Subcutaneous abdominal adipose tissue (tissue), 5 donors: ENCODE results near the gene POLR2M.

Source experiments
- H3K27ac ChIP-seq: one replicate; pipeline ENCODE4 v1.7.0; 2013; ENCODE audit warnings: low read depth, mild to moderate bottlenecking, inconsistent platforms, low read length, moderate library complexity
- H3K27me3 ChIP-seq, 5 donors: one replicate each; pipeline ENCODE4 v1.7.0; 2013; ENCODE audit warnings: low read length in 5 of 5, inconsistent platforms in 1 of 5; ENCODE audit not compliant: control insufficient read depth in 5 of 5, insufficient read depth in 4 of 5
- H3K36me3 ChIP-seq, 5 donors: one replicate each; pipeline ENCODE4 v1.7.0; 2013; ENCODE audit warnings: low read length in 5 of 5; ENCODE audit not compliant: control insufficient read depth in 5 of 5, insufficient read depth in 5 of 5
- H3K4me1 ChIP-seq, 5 donors: one replicate each; pipeline ENCODE4 v1.7.0; 2013; ENCODE audit warnings: low read length in 5 of 5, mild to moderate bottlenecking in 3 of 5, moderate library complexity in 1 of 5; ENCODE audit not compliant: control insufficient read depth in 5 of 5, insufficient read depth in 5 of 5
- H3K4me3 ChIP-seq, 5 donors: one replicate each; pipeline ENCODE4 v1.7.0; 2013; ENCODE audit warnings: low read length in 5 of 5, low read depth in 1 of 5
- H3K9ac ChIP-seq, 5 donors: one replicate each; pipeline ENCODE4 v1.7.0; 2013; ENCODE audit warnings: low read length in 5 of 5, mild to moderate bottlenecking in 4 of 5, moderate library complexity in 3 of 5
- H3K9me3 ChIP-seq, 5 donors: one replicate each; pipeline ENCODE4 v1.7.0; 2013; ENCODE audit warnings: low read length in 5 of 5; ENCODE audit not compliant: control insufficient read depth in 5 of 5
- donor health status: healthy.
- donor health status: healthy.
- donor health status: healthy.
- donor health status: healthy.
- donor health status: healthy.

POLR2M gene

DNA sequence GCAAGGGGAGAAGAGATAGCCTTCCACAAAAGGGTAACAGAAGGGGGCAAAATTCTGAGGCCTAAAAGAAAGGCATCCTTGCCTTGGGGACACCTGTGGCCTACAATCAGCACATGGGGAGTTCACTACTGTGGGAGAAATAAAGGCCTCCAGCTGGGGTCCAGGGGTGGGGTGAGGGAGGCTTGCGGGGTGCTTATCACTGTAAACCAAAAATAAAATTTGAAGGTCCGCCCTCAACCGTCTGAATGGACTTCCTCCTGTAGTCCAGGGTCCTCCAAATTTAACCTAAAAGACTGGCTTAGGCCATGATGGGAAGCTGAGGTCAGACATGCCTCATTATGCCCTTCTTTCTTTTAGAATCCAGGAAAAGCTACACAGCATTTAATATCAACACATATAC is 2.1 kb upstream of the POLR2M start:
- H3K27me3 ChIP-seq = no peaks in the 10 kb centered on the region
- no peak overlapping the region for H3K4me3 ChIP-seq
- peaks cover 0 to 7% (median 3%) of the 10 kb centered on the region in 5 donors for H3K36me3 ChIP-seq
- peaks cover 0 to 25% (median 21%) of the 10 kb centered on the region in 5 donors for H3K4me1 ChIP-seq
- no peaks in the 10 kb centered on the region for H3K9me3 ChIP-seq
- H3K9ac ChIP-seq = no peak overlapping the region
- H3K27ac ChIP-seq = no peak overlapping the region

DNA sequence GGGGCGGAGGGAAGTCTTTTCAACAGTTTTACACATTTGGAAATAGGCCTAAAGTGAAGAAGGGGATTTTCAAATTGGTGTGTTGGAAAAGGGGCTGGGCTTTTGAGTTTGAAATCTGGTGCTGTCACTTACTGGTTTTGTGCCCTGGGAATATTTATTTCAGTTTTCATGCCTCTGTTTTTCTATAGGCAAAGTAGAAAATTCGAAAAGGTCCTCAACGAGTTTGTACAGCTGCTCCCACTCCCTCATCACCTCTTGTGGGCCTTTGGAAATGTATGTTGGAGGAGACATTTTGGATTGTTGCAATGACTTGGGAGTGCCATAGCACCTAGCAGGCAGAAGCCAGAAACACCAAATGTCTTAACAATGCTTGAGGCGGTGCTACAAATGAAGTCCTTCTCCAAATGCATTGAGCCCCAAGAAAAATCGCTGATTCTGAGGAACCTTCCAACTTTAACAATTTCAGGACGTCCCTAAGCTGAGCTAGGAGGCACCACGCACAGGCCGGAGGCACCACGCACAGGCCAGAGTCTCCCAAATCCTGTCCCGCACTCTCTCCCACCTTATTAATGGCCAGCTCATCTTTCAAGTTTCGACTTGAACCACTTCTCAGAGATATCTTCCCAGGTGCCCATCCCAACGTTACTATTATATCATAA is 639 bp upstream of the POLR2M start:
- H3K9ac ChIP-seq = peak overlapping the region in 4 of 5 donors; percentile 43 to 99 (median 96)
- peaks cover 0 to 31% (median 27%) of the 10 kb centered on the region in 5 donors for H3K4me1 ChIP-seq
- peak overlapping the region; percentile 95 for H3K27ac ChIP-seq
- no peaks in the 10 kb centered on the region for H3K27me3 ChIP-seq
- H3K9me3 ChIP-seq = no peaks in the 10 kb centered on the region
- H3K36me3 ChIP-seq = peaks cover 1 to 18% (median 12%) of the 10 kb centered on the region in 5 donors
- peak overlapping the region; percentile 71 to 97 (median 96) for H3K4me3 ChIP-seq

DNA sequence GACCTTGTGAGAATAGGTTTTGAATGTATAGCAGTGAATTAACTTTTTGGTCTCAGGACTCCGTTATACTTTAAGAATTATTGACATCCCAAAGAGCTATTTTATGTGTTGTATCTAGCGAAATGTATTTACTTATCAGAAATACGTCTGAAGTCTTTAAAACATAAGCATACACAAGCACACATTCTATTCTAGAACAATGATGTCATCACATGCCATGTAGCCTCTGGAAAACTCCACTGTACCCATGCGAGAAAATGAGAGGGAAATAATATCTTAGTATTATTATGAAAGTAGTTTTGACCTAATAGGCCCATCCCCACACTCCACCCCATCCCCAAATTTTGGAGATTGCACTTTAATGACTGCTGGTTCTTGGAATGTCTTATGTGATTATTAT is 1.5 kb downstream of the POLR2M start:
- Histone ChIP-seq H3K36me3 (peaks cover 18 to 39% (median 33%) of the 10 kb centered on the region in 5 donors), H3K27ac (peak overlapping the region; percentile 95), H3K9me3 (no peaks in the 10 kb centered on the region), H3K4me1 (peaks cover 0 to 31% (median 27%) of the 10 kb centered on the region in 5 donors), H3K4me3 (peak overlapping the region in 3 of 5 donors; percentile 91 to 97 (median 96)), H3K9ac (peak overlapping the region in 3 of 5 donors; percentile 97 to 99 (median 99)), H3K27me3 (no peaks in the 10 kb centered on the region)

DNA sequence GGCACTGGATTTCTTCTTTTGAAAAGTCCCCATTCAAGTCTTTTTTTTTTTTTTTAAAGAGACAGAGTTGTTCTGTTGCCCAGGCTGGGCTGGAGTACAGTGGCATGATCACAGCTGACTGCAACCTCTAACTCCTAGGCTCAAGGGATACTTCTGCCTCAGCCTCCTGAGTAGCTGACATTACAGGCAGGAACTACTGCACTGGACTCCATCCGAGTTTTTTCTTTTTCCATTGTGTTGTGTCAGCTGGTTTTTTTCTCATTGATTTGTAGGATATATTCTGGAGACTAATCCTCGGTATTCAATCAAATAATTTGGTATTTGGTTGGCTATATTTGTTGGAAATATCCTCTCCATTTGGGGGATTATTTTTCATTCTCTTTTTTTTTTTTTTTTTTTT is 11.8 kb downstream of the POLR2M start:
- H3K4me3 ChIP-seq = no peak overlapping the region
- H3K9me3 ChIP-seq = no peaks in the 10 kb centered on the region
- H3K4me1 ChIP-seq = peaks cover 0 to 5% (median 0%) of the 10 kb centered on the region in 5 donors
- H3K27ac ChIP-seq = no peak overlapping the region
- no peak overlapping the region for H3K9ac ChIP-seq
- no peaks in the 10 kb centered on the region for H3K27me3 ChIP-seq
- peaks cover 9 to 35% (median 17%) of the 10 kb centered on the region in 5 donors for H3K36me3 ChIP-seq

GRCh38 chr15:57720867-57721266 is 14.4 kb downstream of the POLR2M start:
- H3K9me3 ChIP-seq = no peaks in the 10 kb centered on the region
- H3K36me3 ChIP-seq = peaks cover 3 to 15% (median 8%) of the 10 kb centered on the region in 5 donors
- no peak overlapping the region for H3K9ac ChIP-seq
- H3K27ac ChIP-seq = no peak overlapping the region
- peaks cover 0 to 5% (median 0%) of the 10 kb centered on the region in 5 donors for H3K4me1 ChIP-seq
- H3K27me3 ChIP-seq = no peaks in the 10 kb centered on the region
- no peak overlapping the region for H3K4me3 ChIP-seq

DNA sequence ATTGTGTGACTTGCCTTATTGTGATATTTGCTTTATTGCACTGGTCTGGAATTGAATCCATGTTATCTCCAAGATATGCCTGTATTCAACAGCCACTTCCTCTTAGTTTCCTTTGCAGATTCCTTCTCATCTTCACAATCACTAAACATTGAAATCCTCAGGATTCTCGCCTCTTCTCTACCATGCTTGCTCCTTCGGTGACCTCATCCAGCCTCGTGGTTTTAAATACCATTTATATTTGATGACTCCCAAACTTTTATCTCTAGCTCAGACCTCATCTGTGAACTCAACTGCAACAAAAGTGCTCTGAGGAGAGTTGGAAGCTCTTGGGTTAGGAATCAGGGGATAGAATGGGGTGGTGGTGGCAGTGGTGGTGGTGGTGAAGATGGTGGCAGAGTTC is 19.9 kb downstream of the POLR2M start:
- Histone ChIP-seq H3K27me3 (no peaks in the 10 kb centered on the region), H3K4me3 (no peak overlapping the region), H3K27ac (no peak overlapping the region), H3K9me3 (no peaks in the 10 kb centered on the region), H3K36me3 (peaks cover 0 to 4% (median 0%) of the 10 kb centered on the region in 5 donors), H3K9ac (no peak overlapping the region), H3K4me1 (no peaks in the 10 kb centered on the region)

- Histone ChIP-seq H3K9ac (no peak overlapping the region), H3K36me3 (peaks cover 0 to 4% (median 0%) of the 10 kb centered on the region in 5 donors), H3K9me3 (no peaks in the 10 kb centered on the region), H3K4me3 (no peak overlapping the region), H3K27me3 (no peaks in the 10 kb centered on the region), H3K27ac (no peak overlapping the region), H3K4me1 (no peaks in the 10 kb centered on the region)
These were observed 20.5 kb downstream of the POLR2M start for GRCh38 chr15:57727031-57727430.

DNA sequence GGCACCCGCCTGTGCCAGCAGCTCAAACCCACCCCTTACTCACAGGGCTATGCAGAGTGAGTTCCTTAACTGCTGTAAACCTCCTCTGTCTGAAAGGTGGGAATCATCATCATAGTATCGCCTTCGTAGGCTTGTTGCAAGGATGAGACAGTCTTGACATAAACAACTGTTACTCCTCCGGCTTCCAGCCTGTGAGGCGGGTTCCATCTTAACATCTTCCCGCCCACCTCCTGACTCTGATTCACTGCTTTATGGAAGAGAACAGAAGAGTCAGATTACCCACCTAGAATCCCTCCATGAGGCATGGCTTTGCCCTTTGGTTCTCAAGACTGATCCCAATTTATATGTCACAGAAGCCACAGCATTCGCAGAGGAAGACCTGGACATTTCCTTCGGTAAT is 21.9 kb downstream of the POLR2M start:
- H3K9ac ChIP-seq = no peak overlapping the region
- no peak overlapping the region for H3K4me3 ChIP-seq
- H3K9me3 ChIP-seq = no peaks in the 10 kb centered on the region
- H3K27ac ChIP-seq = no peak overlapping the region
- H3K4me1 ChIP-seq = peaks cover 0 to 4% (median 0%) of the 10 kb centered on the region in 5 donors
- H3K27me3 ChIP-seq = no peaks in the 10 kb centered on the region
- H3K36me3 ChIP-seq = peaks cover 0 to 4% (median 0%) of the 10 kb centered on the region in 5 donors

DNA sequence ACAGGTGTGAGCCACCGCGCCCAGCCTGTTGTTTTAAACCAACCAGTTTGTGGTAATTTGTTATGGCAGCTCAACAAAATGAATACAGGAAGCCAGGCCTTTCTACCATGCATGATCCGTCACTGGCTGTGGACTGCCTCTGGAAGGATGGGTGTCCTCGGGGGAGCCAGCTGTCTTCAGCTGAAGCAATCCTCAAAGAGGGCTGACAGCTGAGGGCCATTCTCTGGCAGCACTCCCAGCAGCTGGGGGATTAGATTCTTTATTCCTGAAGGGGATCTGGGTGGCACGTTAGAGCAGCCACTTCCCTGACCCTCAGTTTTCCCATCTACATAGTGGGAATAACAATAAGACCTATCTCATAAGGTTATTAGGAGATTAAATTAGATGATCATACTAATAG is 24.4 kb downstream of the POLR2M start:
- Histone ChIP-seq H3K27me3 (no peaks in the 10 kb centered on the region), H3K4me1 (peaks cover 0 to 4% (median 0%) of the 10 kb centered on the region in 5 donors), H3K27ac (no peak overlapping the region), H3K4me3 (no peak overlapping the region), H3K9ac (no peak overlapping the region), H3K9me3 (no peaks in the 10 kb centered on the region), H3K36me3 (peaks cover 0 to 4% (median 0%) of the 10 kb centered on the region in 5 donors)

DNA sequence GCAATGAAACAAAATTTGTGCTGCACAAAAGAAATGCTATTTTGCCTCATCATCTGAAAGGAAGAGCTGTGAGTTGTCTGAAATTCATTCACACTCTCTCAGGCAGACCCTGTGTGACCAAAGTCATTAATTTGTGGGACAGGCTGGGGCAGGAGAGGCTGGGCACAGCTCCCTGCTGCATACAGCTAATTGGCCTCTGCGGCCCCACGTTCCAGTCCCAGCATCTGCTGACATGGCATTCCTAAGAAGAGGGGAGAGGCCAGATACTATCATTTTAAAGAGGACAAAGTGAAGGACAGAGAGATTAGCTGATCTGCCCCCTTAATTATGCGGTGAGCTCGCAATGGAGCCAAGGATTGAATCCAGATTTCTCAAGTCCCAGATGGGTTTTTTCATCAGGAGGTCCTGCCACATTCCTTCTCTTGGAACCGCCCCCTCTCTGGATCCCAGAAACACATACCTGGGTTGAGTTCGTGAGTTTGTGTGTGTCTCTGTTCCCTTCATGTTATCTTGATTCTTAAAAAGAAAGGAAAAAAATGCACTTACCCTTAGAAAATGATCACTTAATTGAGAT is 25.1 kb downstream of the POLR2M start:
- Histone ChIP-seq H3K4me1 (peaks cover 0 to 4% (median 0%) of the 10 kb centered on the region in 5 donors), H3K9me3 (no peaks in the 10 kb centered on the region), H3K9ac (no peak overlapping the region)

More for the DNA sequence above, 25.1 kb downstream of the POLR2M start:
- no peak overlapping the region for H3K27ac ChIP-seq
- peaks cover 0 to 4% (median 0%) of the 10 kb centered on the region in 5 donors for H3K36me3 ChIP-seq
- H3K27me3 ChIP-seq = no peaks in the 10 kb centered on the region
- no peak overlapping the region for H3K4me3 ChIP-seq
